Bone marrow (tissue), 2 donors: ENCODE results near the gene SLC39A3.
"Not testable (repeated sequence)": the region's sequence is repeated elsewhere in the genome, so short reads cannot be mapped to it uniquely, and the experiment has no call there.

Source experiments
- DNase-seq, 2 donors: peaks; one replicate each; lab custom pipeline; 2025; lab: John Stamatoyannopoulos, UW

SLC39A3 gene

DNA sequence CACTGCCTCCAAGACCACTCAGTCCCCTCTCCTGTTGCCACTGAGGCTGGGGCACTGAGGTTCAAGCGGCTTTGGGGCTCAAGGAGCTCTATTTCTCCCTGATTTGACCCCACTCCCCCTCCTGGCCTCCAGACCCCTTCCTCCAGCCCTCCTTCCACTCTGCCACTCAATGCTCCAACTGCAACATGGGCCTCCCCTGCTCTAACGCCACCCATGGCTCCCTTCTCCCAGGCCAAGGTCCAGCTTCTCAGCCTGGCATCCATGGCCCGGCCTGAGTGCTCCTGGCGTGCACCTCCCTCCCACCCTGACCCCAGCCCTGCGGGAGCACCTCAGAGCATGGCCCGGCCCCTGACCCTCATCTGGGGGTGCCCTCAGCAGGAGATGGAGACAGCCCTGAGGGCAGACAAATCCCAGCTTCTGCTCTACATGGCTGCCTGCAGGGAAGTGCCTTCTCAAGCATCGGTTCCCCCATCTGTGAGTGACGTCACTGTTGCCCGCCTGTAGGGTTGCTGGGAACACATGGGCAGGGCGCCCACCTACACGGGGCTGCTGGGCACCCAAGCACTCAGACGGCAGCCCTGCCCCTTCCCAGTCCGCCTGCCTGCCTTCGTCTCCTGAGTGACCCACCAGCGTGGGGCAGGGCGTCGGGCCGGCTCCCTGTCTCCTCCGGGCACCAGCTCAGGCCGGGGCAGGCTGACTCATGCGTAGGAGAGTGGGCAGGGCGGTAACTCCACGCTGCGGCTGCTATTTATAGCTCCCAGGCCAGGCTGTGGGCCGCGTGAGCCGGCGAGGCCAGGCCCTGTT is 17.1 kb downstream of the SLC39A3 start:
- DNase-seq: peak in 1 of 2 donors; percentile 25

- DNase-seq: no peak
Observed at GRCh38 chr19:2721570-2722540, 18.0 kb downstream of the SLC39A3 start.

GRCh38 chr19:2720777-2721569 is 18.8 kb downstream of the SLC39A3 start, which contains the start of gene DIRAS1:
Gene DIRAS1, minus strand, starts transcription at chr19:2721372. Its CDS starts 3,566 bp downstream, at chr19:2717806.
- DNase-seq: no peak

DNA sequence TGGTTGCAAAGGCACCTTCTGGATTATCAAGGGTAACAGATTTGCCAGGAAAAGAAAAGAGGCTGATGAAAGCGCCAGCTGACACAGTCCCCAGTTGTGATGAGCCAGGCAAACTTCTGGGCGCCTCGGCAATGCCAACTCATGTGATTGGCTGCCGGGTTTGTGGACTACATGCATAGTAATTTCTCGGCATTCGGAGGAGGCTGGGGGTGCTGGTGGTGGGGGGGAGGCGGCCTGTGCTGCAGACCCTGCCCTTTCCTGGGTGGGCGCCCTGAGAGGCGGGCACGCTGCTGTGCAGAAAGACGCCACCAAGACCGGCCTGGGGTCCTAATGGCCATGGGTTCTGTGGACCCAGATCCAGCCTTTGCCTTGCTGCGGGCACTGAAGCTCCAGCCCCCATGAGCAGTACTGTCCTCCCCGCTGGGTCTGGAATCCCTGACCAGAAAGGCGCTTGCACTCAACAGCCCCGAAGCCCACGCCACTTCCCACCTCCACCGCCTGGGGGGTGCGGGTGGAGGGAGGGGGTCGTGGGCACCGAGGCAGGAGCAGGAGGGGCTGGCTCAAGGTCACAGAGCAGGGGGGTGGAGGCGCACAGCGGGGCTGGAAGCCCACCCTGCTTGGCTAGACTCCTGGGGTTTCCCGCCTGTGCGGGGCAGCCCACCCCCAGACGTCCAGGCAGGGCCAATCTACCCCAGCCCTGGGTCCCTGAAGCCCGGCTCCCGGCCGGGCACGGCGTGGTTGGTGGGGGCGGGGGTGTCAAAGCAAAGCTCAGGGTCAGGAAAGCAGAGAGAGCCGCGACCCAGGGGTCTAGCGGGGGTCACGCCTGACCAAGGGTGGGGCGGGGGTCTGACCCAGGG is 19.7 kb downstream of the SLC39A3 start:
- DNase-seq: no peak

GRCh38 chr19:2719232-2719735 is 20.5 kb downstream of the SLC39A3 start:
- no peak for DNase-seq

DNA sequence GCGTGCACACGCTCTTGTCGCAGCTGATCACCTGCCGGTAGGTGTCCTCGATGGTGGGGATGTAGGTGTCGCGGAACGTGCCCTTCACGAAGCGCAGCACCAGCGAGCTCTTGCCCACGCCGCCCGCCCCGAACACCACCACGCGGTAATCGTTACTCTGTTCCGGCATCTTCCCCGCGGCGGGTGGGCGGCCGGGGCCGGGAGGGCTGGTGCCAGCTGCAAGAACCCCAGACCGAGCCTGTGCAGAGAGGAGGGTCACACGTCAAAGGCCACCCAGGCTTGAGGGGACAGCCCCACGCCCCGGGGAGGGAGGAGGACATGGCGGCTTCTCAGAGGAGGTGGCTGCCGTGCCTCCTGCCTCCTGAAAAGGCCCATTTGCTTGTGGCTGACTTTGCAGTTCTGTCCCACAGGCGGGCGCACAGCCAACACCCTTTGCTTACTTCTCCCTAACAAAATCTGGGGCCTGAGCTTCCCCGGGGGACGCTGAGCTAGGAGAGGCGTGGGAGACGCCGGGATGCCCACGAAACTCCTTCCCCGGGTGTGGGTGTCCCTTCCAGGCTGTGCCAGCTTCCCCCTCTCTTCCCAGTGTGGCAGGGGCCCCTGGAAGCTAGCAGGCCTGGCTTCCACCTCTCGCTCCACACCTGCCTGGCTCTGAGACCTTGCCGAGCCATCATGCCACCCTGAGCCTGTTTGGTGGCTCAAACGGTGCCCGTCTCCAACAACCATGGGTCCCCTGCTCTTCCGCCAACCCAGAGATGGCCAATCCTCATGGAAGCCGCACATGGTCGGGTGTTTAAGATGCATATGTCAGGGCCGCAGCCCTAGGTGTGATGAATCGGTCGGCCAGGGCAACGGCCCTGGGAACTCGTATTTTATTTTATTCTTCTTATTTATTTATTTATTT is 21.9 kb downstream of the SLC39A3 start:
- no peak for DNase-seq

- DNase-seq: no peak
Observed at GRCh38 chr19:2716722-2717637, 22.8 kb downstream of the SLC39A3 start.

- DNase-seq: no peak
Observed at GRCh38 chr19:2716275-2716650, 23.6 kb downstream of the SLC39A3 start.

GRCh38 chr19:2715470-2716274 is 24.1 kb downstream of the SLC39A3 start:
- DNase-seq: no peak

GRCh38 chr19:2714531-2715269 is 25.1 kb downstream of the SLC39A3 start:
- DNase-seq: no peak

DNA sequence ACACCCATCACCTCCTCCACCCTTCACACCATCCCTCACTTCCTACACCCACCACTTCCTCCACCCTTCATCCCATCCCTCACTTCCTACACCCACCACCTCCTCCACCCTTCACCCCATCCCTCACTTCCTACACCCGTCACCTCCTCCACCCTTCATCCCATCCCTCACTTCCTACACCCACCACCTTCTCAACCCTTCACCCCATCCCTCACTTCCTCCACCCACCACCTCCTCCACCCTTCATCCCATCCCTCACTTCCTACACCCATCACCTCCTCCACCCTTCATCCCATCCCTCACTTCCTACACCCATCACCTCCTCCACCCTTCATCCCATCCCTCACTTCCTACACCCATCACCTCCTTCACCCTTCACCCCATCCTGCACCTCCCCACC is 25.7 kb downstream of the SLC39A3 start:
- DNase-seq: not testable (repeated sequence)

- not testable (repeated sequence) for DNase-seq
Observed at GRCh38 chr19:2713170-2713569, 26.6 kb downstream of the SLC39A3 start.

- no peak for DNase-seq
Observed at GRCh38 chr19:2711875-2712205, 28.0 kb downstream of the SLC39A3 start.

GRCh38 chr19:2711172-2711874 is 28.5 kb downstream of the SLC39A3 start:
- no peak for DNase-seq

GRCh38 chr19:2706251-2706650 is 33.6 kb downstream of the SLC39A3 start:
- no peak for DNase-seq

DNA sequence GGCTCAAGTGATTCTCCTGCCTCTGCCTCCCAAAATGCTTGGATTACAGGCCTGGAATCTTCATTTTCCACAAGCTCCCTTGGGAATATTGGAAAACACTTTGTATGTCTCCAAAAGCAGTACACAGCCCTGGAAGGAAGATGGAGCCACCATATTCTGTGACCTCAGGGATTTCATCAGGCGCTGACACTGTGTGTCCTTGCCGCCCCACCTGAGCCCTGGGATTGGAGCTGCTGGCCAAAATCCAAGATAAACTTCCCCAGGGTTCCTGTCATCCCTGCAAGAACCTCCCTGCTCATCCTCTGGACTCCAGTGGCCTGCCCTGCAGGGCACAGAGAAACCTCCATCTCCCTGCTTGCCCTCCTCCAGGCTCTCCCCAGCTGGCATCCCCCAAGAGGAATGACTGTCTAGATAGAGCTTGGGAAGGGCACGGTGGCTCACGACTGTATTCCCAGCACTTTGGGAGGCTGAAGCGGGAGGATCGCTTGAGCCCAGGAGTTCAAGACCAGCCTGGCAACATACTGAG is 36.1 kb downstream of the SLC39A3 start:
- DNase-seq: no peak
